Kidney (tissue), 14 donors: ENCODE measurements around the gene MN1. TPM values are rescaled to one million over a fixed set of nuclear protein-coding genes. Genes with fewer than 3 reads are reported as not detected.

ENCODE experiments used
- DNase-seq, 5 donors: peaks; one replicate each; pipeline ENCODE4 v3.0.0-alpha.2; 2013 to 2020
- FAIRE-seq: peaks from 2 replicates; lab custom pipeline; 2012; peaks lifted over from hg19 to GRCh38; lab: Jason Lieb, UNC
- H3K27ac ChIP-seq, 2 donors: one replicate each; pipeline ENCODE4 v1.7.0; 2013; ENCODE audit warnings: low read depth in 2 of 2, low read length in 2 of 2, inconsistent platforms in 1 of 2
- H3K27me3 ChIP-seq: one replicate; pipeline ENCODE4 v1.7.1; 2013; ENCODE audit warnings: low read length, inconsistent platforms; ENCODE audit not compliant: control insufficient read depth, insufficient read depth
- H3K36me3 ChIP-seq, 3 donors: one replicate each; pipeline versions ENCODE4 v1.7.0 to v1.7.1; 2013; ENCODE audit warnings: low read length in 3 of 3, control low read depth in 1 of 3, inconsistent platforms in 1 of 3; ENCODE audit not compliant: insufficient read depth in 3 of 3, control insufficient read depth in 2 of 3
- H3K4me1 ChIP-seq, 3 donors: one replicate each; pipeline versions ENCODE4 v1.7.0 to v1.7.1; 2013; ENCODE audit warnings: low read length in 3 of 3, inconsistent platforms in 1 of 3, low read depth in 1 of 3; ENCODE audit not compliant: control insufficient read depth in 2 of 3, insufficient read depth in 2 of 3
- H3K4me3 ChIP-seq, 3 donors: one replicate each; pipeline versions ENCODE4 v1.7.0 to v1.8.1; 2013; ENCODE audit warnings: low read length in 3 of 3, control low read depth in 1 of 3, inconsistent platforms in 1 of 3
- H3K9ac ChIP-seq, 3 donors: one replicate each; pipeline versions ENCODE4 v1.7.0 to v1.7.1; 2013; ENCODE audit warnings: low read length in 3 of 3, control low read depth in 1 of 3, inconsistent platforms in 1 of 3
- H3K9me3 ChIP-seq, 3 donors: one replicate each; pipeline versions ENCODE4 v1.7.0 to v1.7.1; 2013; ENCODE audit warnings: low read length in 3 of 3, control low read depth in 1 of 3, inconsistent platforms in 1 of 3; ENCODE audit not compliant: control insufficient read depth in 2 of 3, insufficient read depth in 1 of 3
- CTCF ChIP-seq: IDR thresholded peaks from 3 replicates; pipeline ENCODE4 v1.5.1; 2012; ENCODE audit warnings: mild to moderate bottlenecking, moderate library complexity, borderline replicate concordance; ENCODE audit not compliant: insufficient read depth; ENCODE audit errors: extremely low read depth
- intact Hi-C: fragments of 100-400 bp; cut with DNase I; formaldehyde crosslinking; loops from one replicate; pipeline ENCODE4 v1.11.1; 2022
- polyA plus RNA-seq: library from polyadenylated mRNA; stranded (reverse); fragments of 350-450 nt; fragmentation: Illumina TruSeq; extraction: RNeasy Lipid Tissue Mini Kit (QIAGEN cat#74804); gene quantifications from one replicate; pipeline ENCODE4 v1.2.3, GENCODE V29; 2014; ENCODE audit warnings: low read depth, low replicate concordance; ENCODE audit not compliant: insufficient read depth
- total RNA-seq: library from RNA; stranded (reverse); fragmentation: NEBNext Ultra II Directional; extraction: Animal tissue kit (Norgen Biotek cat#: 25700); gene quantifications from one replicate; pipeline ENCODE4 v1.2.1, GENCODE V29; 2021
- donor health status: control.
- donor health status: control.
- donor health status: control.
- donor health status: control.
- donor health status: control.
- donor health status: DM: yes; HTN: yes; CAD: no.
- donor health status: Normal renal cell carcinoma (clear cell type).

Gene MN1
- total and polyA plus RNA-seq, 2 donors from 2014 or later = 0.92 to 3.2 TPM

GRCh38 chr22:27793576-27793975 is 8.0 kb downstream of the MN1 start:
- no peak for TF ChIP-seq CTCF
- Histone ChIP-seq H3K36me3 (no peaks in the 10 kb centered on the region), H3K9me3 (no peaks in the 10 kb centered on the region), H3K27me3 (peaks cover 9% of the 10 kb centered on the region), H3K4me3 (no peak overlapping the region), H3K27ac (no peak overlapping the region), H3K4me1 (peaks cover 0 to 2% (median 0%) of the 10 kb centered on the region in 3 donors), H3K9ac (no peak overlapping the region)
- FAIRE-seq (no peak), DNase-seq (peak in 1 of 5 donors; percentile 14)
- intact Hi-C loops = no loop called here

- intact Hi-C loops = no loop called here
- H3K27me3 ChIP-seq = peaks cover 9% of the 10 kb centered on the region
- H3K36me3 ChIP-seq = no peaks in the 10 kb centered on the region
- H3K4me3 ChIP-seq = no peak overlapping the region
- TF ChIP-seq CTCF = no peak
- no peak overlapping the region for H3K9ac ChIP-seq
- peaks cover 0 to 2% (median 0%) of the 10 kb centered on the region in 3 donors for H3K4me1 ChIP-seq
- no peaks in the 10 kb centered on the region for H3K9me3 ChIP-seq
- DNase-seq (peak in 4 of 5 donors; percentile 2 to 79 (median 61)), FAIRE-seq (no peak)
- no peak overlapping the region for H3K27ac ChIP-seq
Observed at GRCh38 chr22:27792452-27793161, 8.9 kb downstream of the MN1 start.

- Histone ChIP-seq H3K27me3 (peaks cover 9% of the 10 kb centered on the region), H3K27ac (no peak overlapping the region), H3K9ac (no peak overlapping the region), H3K4me1 (peaks cover 0 to 2% (median 0%) of the 10 kb centered on the region in 3 donors), H3K9me3 (no peaks in the 10 kb centered on the region), H3K4me3 (no peak overlapping the region), H3K36me3 (no peaks in the 10 kb centered on the region)
- no peak for TF ChIP-seq CTCF
- intact Hi-C loops = no loop called here
- DNase-seq (no peak), FAIRE-seq (no peak)
Observed at GRCh38 chr22:27791859-27792241, 9.7 kb downstream of the MN1 start.
